ENCODE results near the gene AK1. TPM values are rescaled to one million over a fixed set of nuclear protein-coding genes. Genes with fewer than 3 reads are reported as not detected.
A peak's percentile ranks its signal among the peaks of the same experiment; 100 is the strongest.

Gene AK1
- total and polyA plus RNA-seq, 4 donors, result 63.8 to 386 (median 113) TPM

DNA sequence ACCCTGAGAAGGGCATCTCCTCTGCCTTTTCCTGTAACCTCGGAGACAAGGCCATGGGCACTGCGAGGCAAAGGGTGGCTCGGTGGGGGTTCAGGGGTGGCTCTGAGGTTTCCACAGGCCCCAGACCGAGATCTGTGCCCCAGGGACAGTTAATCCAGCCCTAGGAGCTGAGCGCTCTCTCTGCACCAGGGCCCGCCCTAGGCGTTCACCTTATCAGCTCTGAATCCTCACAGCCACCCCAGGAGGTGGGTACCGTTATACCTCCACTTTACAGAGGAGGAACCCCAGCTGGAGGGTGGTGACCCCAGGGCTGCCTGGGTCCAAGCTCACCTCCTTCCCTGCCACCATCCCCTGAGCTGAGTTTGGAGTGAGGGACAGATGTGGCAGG is 20.8 kb downstream of the AK1 start:
- H3K9ac ChIP-seq (ENCODE audit: insufficient read depth in 1 of 2, low read length in 2 of 2), result no peak overlapping the region
- no peak for TF ChIP-seq CTCF (IDR thresholded peaks at IDR 0.05; ENCODE audit: control extremely low read depth, extremely low read depth)
- WGBS, 2 donors, result 86 to 88% methylated on average over 8 of the region's 8 CpGs
- H3K4me1 ChIP-seq (ENCODE audit: control insufficient read depth in 5 of 5, insufficient read depth in 5 of 5, low read length in 5 of 5), result peaks cover 4 to 41% (median 15%) of the 10 kb centered on the region in 5 donors
- DNase-seq (no peak), ATAC-seq (ENCODE audit: insufficient read depth, low FRiP score) (no peak)
- no peaks in the 10 kb centered on the region for H3K9me3 ChIP-seq (ENCODE audit: control insufficient read depth in 4 of 4, insufficient read depth in 3 of 4, low read length in 3 of 4)
- peak overlapping the region; percentile 25 to 73 for H3K27ac ChIP-seq (ENCODE audit: low read depth in 1 of 2, low read length in 1 of 2)
- no peaks in the 10 kb centered on the region for H3K27me3 ChIP-seq (ENCODE audit: control insufficient read depth in 3 of 3, insufficient read depth in 3 of 3, low read length in 2 of 3)
- H3K36me3 ChIP-seq (ENCODE audit: control insufficient read depth in 4 of 4, insufficient read depth in 4 of 4, low read length in 4 of 4), result no peaks in the 10 kb centered on the region
- no peak overlapping the region for H3K4me3 ChIP-seq

DNA sequence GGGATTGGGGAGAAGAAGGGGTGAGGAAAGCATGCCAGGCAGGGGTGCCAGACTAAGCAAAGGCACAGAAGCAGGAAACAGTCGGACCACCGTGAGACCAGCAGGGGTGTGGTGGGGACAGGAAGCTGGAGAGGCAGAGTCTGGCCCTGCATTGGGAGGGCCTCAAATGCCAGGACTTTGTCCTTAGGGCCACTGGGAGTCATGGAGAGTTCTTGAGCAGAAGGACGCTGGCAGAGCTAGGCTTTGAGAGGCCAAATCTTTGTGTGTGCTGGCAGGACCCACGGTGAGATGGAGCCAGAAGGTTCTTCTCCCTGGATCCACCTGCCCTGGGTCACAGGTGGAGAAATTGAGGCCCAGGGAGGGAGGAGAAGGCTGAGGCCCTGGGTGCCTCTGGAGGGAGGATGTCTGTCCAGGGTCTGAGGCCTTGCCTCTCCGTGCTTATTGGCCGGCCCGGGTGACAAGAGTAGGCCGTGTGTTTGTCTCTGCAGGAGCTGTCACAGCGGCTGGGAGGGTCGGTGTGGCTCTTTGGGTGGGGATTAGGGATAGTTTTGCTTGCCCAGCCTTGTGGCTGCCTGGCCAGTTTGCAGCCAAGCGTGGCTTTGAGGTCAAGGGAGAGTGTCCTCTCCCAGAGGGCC is 21.3 kb downstream of the AK1 start:
- Histone ChIP-seq H3K4me3 (no peak overlapping the region), H3K9me3 (ENCODE audit: control insufficient read depth in 4 of 4, insufficient read depth in 3 of 4, low read length in 3 of 4) (no peaks in the 10 kb centered on the region), H3K4me1 (ENCODE audit: control insufficient read depth in 5 of 5, insufficient read depth in 5 of 5, low read length in 5 of 5) (peaks cover 0 to 37% (median 14%) of the 10 kb centered on the region in 5 donors), H3K27me3 (ENCODE audit: control insufficient read depth in 3 of 3, insufficient read depth in 3 of 3, low read length in 2 of 3) (no peaks in the 10 kb centered on the region), H3K36me3 (ENCODE audit: control insufficient read depth in 4 of 4, insufficient read depth in 4 of 4, low read length in 4 of 4) (no peaks in the 10 kb centered on the region), H3K9ac (ENCODE audit: insufficient read depth in 1 of 2, low read length in 2 of 2) (no peak overlapping the region), H3K27ac (ENCODE audit: low read depth in 1 of 2, low read length in 1 of 2) (peak overlapping the region in 1 of 2 donors; percentile 48)
- no peak for ATAC-seq (ENCODE audit: insufficient read depth, low FRiP score)
- 56 to 72% methylated on average over 11 of the region's 11 CpGs for WGBS, 2 donors
- TF ChIP-seq CTCF (IDR thresholded peaks at IDR 0.05; ENCODE audit: control extremely low read depth, extremely low read depth), result no peak
- no peak for DNase-seq

DNA sequence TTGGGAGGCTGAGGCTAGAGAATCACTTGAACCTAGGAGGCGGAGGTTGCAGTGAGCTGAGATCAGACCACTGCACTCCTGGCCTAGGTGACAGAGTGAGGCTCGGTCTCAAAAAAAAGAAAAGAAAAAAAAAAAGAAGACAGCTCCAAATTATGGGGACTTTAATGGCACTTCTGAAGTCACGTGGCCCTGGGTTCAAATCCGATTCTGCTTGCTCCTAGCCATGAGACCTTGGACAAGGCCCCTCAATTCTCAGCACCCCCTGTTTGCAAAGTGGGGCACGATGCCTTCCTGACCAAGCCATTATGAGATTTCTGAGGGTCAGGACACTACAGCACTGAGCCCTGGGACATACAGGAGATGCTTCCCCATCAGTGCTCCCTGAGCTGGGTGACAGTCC is 22.0 kb downstream of the AK1 start:
- H3K27me3 ChIP-seq (ENCODE audit: control insufficient read depth in 3 of 3, insufficient read depth in 3 of 3, low read length in 2 of 3), result no peaks in the 10 kb centered on the region

More for the DNA sequence above, 22.0 kb downstream of the AK1 start:
- Histone ChIP-seq H3K9me3 (ENCODE audit: control insufficient read depth in 4 of 4, insufficient read depth in 3 of 4, low read length in 3 of 4) (no peaks in the 10 kb centered on the region), H3K4me1 (ENCODE audit: control insufficient read depth in 5 of 5, insufficient read depth in 5 of 5, low read length in 5 of 5) (peaks cover 0 to 37% (median 14%) of the 10 kb centered on the region in 5 donors), H3K27ac (ENCODE audit: low read depth in 1 of 2, low read length in 1 of 2) (peak overlapping the region in 1 of 2 donors; percentile 87), H3K4me3 (no peak overlapping the region), H3K36me3 (ENCODE audit: control insufficient read depth in 4 of 4, insufficient read depth in 4 of 4, low read length in 4 of 4) (no peaks in the 10 kb centered on the region), H3K9ac (ENCODE audit: insufficient read depth in 1 of 2, low read length in 2 of 2) (no peak overlapping the region)
- DNase-seq (no peak), ATAC-seq (ENCODE audit: insufficient read depth, low FRiP score) (no peak)
- 91 to 93% methylated on average over 5 of the region's 5 CpGs for WGBS, 2 donors
- no peak for TF ChIP-seq CTCF (IDR thresholded peaks at IDR 0.05; ENCODE audit: control extremely low read depth, extremely low read depth)

Data from lung (tissue), 12 donors.